MM.1S (cell line): ENCODE measurements around the gene SLC44A1.

ENCODE experiments used
- DNase-seq: peaks from one replicate; pipeline ENCODE4 v3.0.0-alpha.2; 2015
- H2AFZ ChIP-seq: fragments of 300-600 bp; sonication (generic); 2 replicates; pipeline ENCODE4 v1.6.0; 2016; ENCODE audit warnings: antibody characterized with exemption, low read length
- H3F3A ChIP-seq: fragments of 300-600 bp; sonication (generic); 2 replicates; pipeline ENCODE4 v1.6.1; 2016; ENCODE audit warnings: mild to moderate bottlenecking, antibody characterized with exemption, low read length, moderate library complexity, mixed read lengths; ENCODE audit not compliant: insufficient read depth
- H3K27ac ChIP-seq: fragments of 300-600 bp; sonication (generic); 2 replicates; pipeline ENCODE4 v1.5.1; 2016; ENCODE audit warnings: mild to moderate bottlenecking, low read length
- H3K27me3 ChIP-seq: fragments of 300-600 bp; sonication (generic); replicated peaks from 2 replicates; pipeline ENCODE4 v1.6.0; 2016; ENCODE audit warnings: low read length; ENCODE audit not compliant: insufficient read depth
- H3K36me3 ChIP-seq: fragments of 300-600 bp; sonication (generic); replicated peaks from 2 replicates; pipeline ENCODE4 v1.6.1; 2016; ENCODE audit warnings: mild to moderate bottlenecking, low read length, mixed read lengths; ENCODE audit not compliant: insufficient read depth
- H3K4me1 ChIP-seq: fragments of 300-600 bp; sonication (generic); 2 replicates; pipeline ENCODE4 v1.6.1; 2016; ENCODE audit warnings: low read length, mixed read lengths
- H3K4me2 ChIP-seq: fragments of 300-600 bp; sonication (generic); 2 replicates; pipeline ENCODE4 v1.6.0; 2016; ENCODE audit warnings: low read depth, low read length
- H3K4me3 ChIP-seq: fragments of 300-600 bp; sonication (generic); 2 replicates; pipeline ENCODE4 v1.5.1; 2016; ENCODE audit warnings: low read length, mixed read lengths
- H3K79me2 ChIP-seq: fragments of 300-600 bp; sonication (generic); 2 replicates; pipeline ENCODE4 v1.6.1; 2016; ENCODE audit warnings: mixed run types, low read length, mixed read lengths
- H3K9ac ChIP-seq: fragments of 300-600 bp; sonication (generic); 2 replicates; pipeline ENCODE4 v1.6.1; 2016; ENCODE audit warnings: low read length, mixed read lengths
- H3K9me2 ChIP-seq: fragments of 300-600 bp; sonication (generic); replicated peaks from 2 replicates; pipeline ENCODE4 v1.6.1; 2016; ENCODE audit warnings: mild to moderate bottlenecking, low read length, mixed read lengths; ENCODE audit not compliant: insufficient read depth
- H3K9me3 ChIP-seq: fragments of 300-600 bp; sonication (generic); replicated peaks from 2 replicates; pipeline ENCODE4 v1.6.1; 2016; ENCODE audit warnings: mild to moderate bottlenecking, low read length, mixed read lengths; ENCODE audit not compliant: insufficient read depth
- H4K20me1 ChIP-seq: fragments of 300-600 bp; sonication (generic); 2 replicates; pipeline ENCODE4 v1.6.1; 2016; ENCODE audit warnings: mild to moderate bottlenecking, low read length, moderate library complexity, mixed read lengths; ENCODE audit not compliant: insufficient read depth
- CTCF ChIP-seq: fragments of 300-600 bp; sonication (generic); IDR thresholded peaks from 2 replicates; pipeline ENCODE4 v1.5.1; 2016; ENCODE audit warnings: antibody characterized with exemption, low read length, mixed read lengths
- EZH2 ChIP-seq: fragments of 300-600 bp; sonication (generic); optimal IDR thresholded peaks from 2 replicates; pipeline ENCODE3; 2017; ENCODE audit warnings: low read depth, mild to moderate bottlenecking, antibody characterized with exemption, low read length, mixed read lengths
- EZH2phosphoT487 ChIP-seq: fragments of 300-600 bp; sonication (generic); IDR thresholded peaks from 2 replicates; pipeline ENCODE4 v1.6.1; 2018; ENCODE audit warnings: antibody characterized with exemption, low read length

SLC44A1 gene

DNA sequence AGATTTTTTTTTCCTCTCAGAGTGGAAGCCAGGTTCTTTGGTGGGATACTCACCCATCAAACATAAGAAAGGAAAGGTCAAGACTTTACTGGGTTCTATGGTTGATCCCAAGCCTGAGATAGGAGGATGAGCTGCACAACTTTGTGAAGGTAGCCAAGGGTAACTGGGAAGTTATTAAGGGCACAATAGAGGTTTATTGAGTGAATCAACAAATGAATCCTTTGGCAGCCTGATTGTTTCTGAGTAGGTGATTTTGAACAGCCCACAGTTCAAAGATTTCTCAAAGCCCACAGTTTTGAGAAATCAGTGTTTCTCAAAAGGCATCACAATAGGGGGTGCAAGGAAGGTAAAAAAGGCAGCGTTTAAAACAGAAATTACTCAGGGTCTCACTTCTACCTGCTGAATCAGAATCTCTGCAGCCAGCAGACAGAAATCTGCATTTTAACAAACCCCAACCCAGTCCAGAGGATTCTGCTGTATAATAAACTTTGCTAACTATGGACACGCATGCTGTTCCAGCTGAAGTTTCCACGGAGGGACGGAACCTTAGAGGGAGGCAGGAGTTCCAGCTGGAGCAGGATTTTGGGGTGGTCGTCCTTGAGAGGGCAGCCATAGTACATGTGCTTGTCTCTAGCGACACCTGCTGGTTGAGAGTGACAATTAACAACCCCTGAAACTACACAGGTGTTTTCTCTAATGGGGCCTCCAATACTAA lies 170.7 kb downstream of the SLC44A1 start:
- Histone ChIP-seq H3F3A (0 out of 2 replicates have a peak, but pooled peaks cover 2% of the 10 kb centered on the region), H3K27me3 (no peaks in the 10 kb centered on the region), H3K4me1 (peaks cover 12% of the 10 kb centered on the region), H3K4me2 (peak overlapping the region; percentile 32; the same call in 1 of the 2 replicates), H3K9me2 (no peaks in the 10 kb centered on the region), H2AFZ (0 out of 2 replicates have a peak overlapping the region, but pooled peaks have one; percentile 29), H3K79me2 (no peaks in the 10 kb centered on the region), H3K4me3 (no peak overlapping the region), H3K9ac (peak overlapping the region; percentile 14; the same call in 1 of the 2 replicates), H3K27ac (no peak overlapping the region), H3K36me3 (no peaks in the 10 kb centered on the region), H4K20me1 (no peaks in the 10 kb centered on the region), H3K9me3 (no peaks in the 10 kb centered on the region)
- no peak for TF ChIP-seq EZH2
- TF ChIP-seq CTCF = peak; percentile 91
- no peak for TF ChIP-seq EZH2phosphoT487
- DNase-seq = peak; percentile 71

GRCh38 chr9:105415662-105415980 lies 171.2 kb downstream of the SLC44A1 start:
- Histone ChIP-seq H3K9me2 (no peaks in the 10 kb centered on the region), H3K4me2 (peak overlapping the region; percentile 32; the same call in 1 of the 2 replicates), H3K27ac (no peak overlapping the region), H3K4me3 (no peak overlapping the region), H4K20me1 (no peaks in the 10 kb centered on the region), H3K79me2 (no peaks in the 10 kb centered on the region), H2AFZ (no peak overlapping the region), H3K9me3 (no peaks in the 10 kb centered on the region), H3K27me3 (no peaks in the 10 kb centered on the region), H3K36me3 (no peaks in the 10 kb centered on the region), H3K9ac (no peak overlapping the region), H3K4me1 (peaks cover 12% of the 10 kb centered on the region), H3F3A (0 out of 2 replicates have a peak, but pooled peaks cover 2% of the 10 kb centered on the region)
- no peak for DNase-seq
- TF ChIP-seq CTCF (no peak), EZH2phosphoT487 (no peak), EZH2 (no peak)

DNA sequence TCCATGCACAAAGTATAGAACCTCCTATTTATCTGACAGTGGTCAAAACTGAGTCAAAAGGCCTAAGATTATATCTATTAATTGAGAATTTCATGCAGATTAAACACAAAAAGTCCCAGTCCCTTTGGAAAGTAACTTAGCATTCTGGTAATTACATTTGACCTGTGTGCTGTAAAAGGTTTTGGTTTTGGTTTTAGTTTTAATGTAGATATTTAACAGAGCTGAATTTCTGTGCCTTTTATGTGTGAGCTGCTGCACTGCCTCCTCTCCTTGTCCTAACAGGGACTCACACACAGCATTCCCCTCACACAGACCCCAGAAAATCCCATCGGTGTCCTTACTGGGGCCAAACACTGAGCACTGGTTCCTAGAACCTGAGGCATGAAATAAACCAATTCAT lies 172.4 kb downstream of the SLC44A1 start:
- peak overlapping the region; percentile 15; the same call in 1 of the 2 replicates for H3K4me3 ChIP-seq
- no peaks in the 10 kb centered on the region for H3K36me3 ChIP-seq
- no peaks in the 10 kb centered on the region for H3K79me2 ChIP-seq
- H3F3A ChIP-seq = 0 out of 2 replicates have a peak, but pooled peaks cover 2% of the 10 kb centered on the region
- H3K4me2 ChIP-seq = peak overlapping the region; percentile 58
- peak overlapping the region; percentile 47 for H2AFZ ChIP-seq
- TF ChIP-seq EZH2 (no peak), CTCF (no peak), EZH2phosphoT487 (no peak)
- H3K4me1 ChIP-seq = peaks cover 12% of the 10 kb centered on the region
- peak; percentile 37 for DNase-seq
- peak overlapping the region; percentile 16; the same call in 1 of the 2 replicates for H3K27ac ChIP-seq
- H3K9me3 ChIP-seq = no peaks in the 10 kb centered on the region
- H3K9ac ChIP-seq = peak overlapping the region; percentile 29; the same call in 1 of the 2 replicates
- H3K9me2 ChIP-seq = no peaks in the 10 kb centered on the region
- H3K27me3 ChIP-seq = no peaks in the 10 kb centered on the region
- H4K20me1 ChIP-seq = no peaks in the 10 kb centered on the region
